Astrocyte (in vitro differentiated cells and primary cell): ENCODE results near the gene F2. TPM values are rescaled to one million over a fixed set of nuclear protein-coding genes. Genes with fewer than 3 reads are reported as not detected.

ENCODE experiments used
- DNase-seq: peaks from one replicate; pipeline ENCODE4 v3.0.0-alpha.2; 2010; ENCODE audit warnings: low read depth
- FAIRE-seq: peaks from 2 replicates; lab custom pipeline; 2011; peaks lifted over from hg19 to GRCh38; lab: Jason Lieb, UNC
- H2AFZ ChIP-seq: 2 replicates; pipeline ENCODE4 v1.6.0; 2012; ENCODE audit warnings: low read depth, low read length, inconsistent platforms
- H3K27ac ChIP-seq: 2 replicates; pipeline ENCODE4 v1.5.1; 2011; ENCODE audit warnings: low read depth, low read length, inconsistent platforms
- H3K27me3 ChIP-seq: 2 replicates; pipeline ENCODE4 v1.6.0; 2011; ENCODE audit warnings: low read length, inconsistent platforms; ENCODE audit not compliant: insufficient read depth
- H3K36me3 ChIP-seq: 2 replicates; pipeline ENCODE4 v1.5.1; 2011; ENCODE audit warnings: low read length, inconsistent platforms; ENCODE audit not compliant: insufficient read depth
- H3K4me1 ChIP-seq: 2 replicates; pipeline ENCODE4 v1.5.1; 2011; ENCODE audit warnings: low read length, inconsistent platforms; ENCODE audit not compliant: insufficient read depth
- H3K4me2 ChIP-seq: 2 replicates; pipeline ENCODE4 v1.6.0; 2012; ENCODE audit warnings: low read length, inconsistent platforms
- H3K4me3 ChIP-seq: 2 replicates; pipeline ENCODE4 v1.5.1; 2011; ENCODE audit warnings: low read depth, mild to moderate bottlenecking, low read length, inconsistent platforms; ENCODE audit not compliant: insufficient read depth
- H3K79me2 ChIP-seq: 2 replicates; pipeline ENCODE4 v1.6.0; 2012; ENCODE audit warnings: mild to moderate bottlenecking, low read length, inconsistent platforms; ENCODE audit not compliant: insufficient read depth
- H3K9ac ChIP-seq: 2 replicates; pipeline ENCODE4 v1.6.0; 2012; ENCODE audit warnings: mild to moderate bottlenecking, low read length, inconsistent platforms
- H3K9me3 ChIP-seq: 2 replicates; pipeline ENCODE4 v1.5.1; 2012; ENCODE audit warnings: low read depth, mild to moderate bottlenecking, low read length, inconsistent platforms; ENCODE audit not compliant: insufficient read depth
- H4K20me1 ChIP-seq: 2 replicates; pipeline ENCODE4 v1.6.0; 2012; ENCODE audit warnings: low read length, inconsistent platforms; ENCODE audit not compliant: insufficient read depth
- H3K27ac Mint-ChIP-seq: one replicate; pipeline ENCODE4 v1.8.0; 2021; ENCODE audit warnings: mild to moderate bottlenecking, mixed read lengths; ENCODE audit not compliant: unreplicated experiment
- H3K27me3 Mint-ChIP-seq: one replicate; pipeline ENCODE4 v1.8.0; 2021; ENCODE audit warnings: low read depth, mixed read lengths; ENCODE audit not compliant: unreplicated experiment
- H3K36me3 Mint-ChIP-seq: one replicate; pipeline ENCODE4 v1.8.0; 2021; ENCODE audit warnings: low read depth, mixed read lengths; ENCODE audit not compliant: unreplicated experiment
- H3K4me1 Mint-ChIP-seq: one replicate; pipeline ENCODE4 v1.8.0; 2021; ENCODE audit warnings: low read depth, mixed read lengths; ENCODE audit not compliant: unreplicated experiment
- H3K4me3 Mint-ChIP-seq: one replicate; pipeline ENCODE4 v1.8.0; 2021; ENCODE audit warnings: mild to moderate bottlenecking, moderate library complexity, mixed read lengths; ENCODE audit not compliant: unreplicated experiment
- H3K9me3 Mint-ChIP-seq: one replicate; pipeline ENCODE4 v1.8.0; 2021; ENCODE audit warnings: mild to moderate bottlenecking, mixed read lengths; ENCODE audit not compliant: unreplicated experiment
- CTCF ChIP-seq: IDR thresholded peaks from 2 replicates; pipeline ENCODE4 v1.5.1; 2011; ENCODE audit warnings: low read depth, mild to moderate bottlenecking, inconsistent platforms, low read length, moderate library complexity; ENCODE audit not compliant: insufficient read depth
- EZH2 ChIP-seq: IDR thresholded peaks from 2 replicates; pipeline ENCODE4 v1.6.1; 2012; ENCODE audit warnings: mild to moderate bottlenecking, low read length, inconsistent platforms; ENCODE audit not compliant: insufficient read depth
- total RNA-seq: library from RNA; stranded (reverse); gene quantifications from 2 replicates; pipeline ENCODE4 v1.2.1, GENCODE V29; 2021

Gene F2
- total RNA-seq, 1 donor from 2014 or later, result 0.57 TPM

GRCh38 chr11:46679241-46680163 lies 39.5 kb upstream of the F2 start:
- no peak overlapping the region for H3K4me2 ChIP-seq
- H3K36me3 ChIP-seq, result peaks cover 22% of the 10 kb centered on the region
- FAIRE-seq, result no peak

GRCh38 chr11:46680164-46680760 lies 38.8 kb upstream of the F2 start:
- peaks cover 17% of the 10 kb centered on the region for H3K36me3 Mint-ChIP-seq
- H3K27ac ChIP-seq, result no peak overlapping the region
- peaks cover 22% of the 10 kb centered on the region for H3K36me3 ChIP-seq
- H3K9me3 Mint-ChIP-seq, result no peaks in the 10 kb centered on the region
- no peak overlapping the region for H3K27ac Mint-ChIP-seq
- peaks cover 15% of the 10 kb centered on the region for H3K4me1 Mint-ChIP-seq
- no peaks in the 10 kb centered on the region for H3K27me3 ChIP-seq
- no peak overlapping the region for H3K4me2 ChIP-seq
- FAIRE-seq (no peak), DNase-seq (no peak)
- no peak for TF ChIP-seq EZH2
- no peak for TF ChIP-seq CTCF
- peaks cover 13% of the 10 kb centered on the region for H3K4me1 ChIP-seq
- peaks cover 6% of the 10 kb centered on the region for H3K79me2 ChIP-seq
- no peaks in the 10 kb centered on the region for H3K27me3 Mint-ChIP-seq
- H3K4me3 Mint-ChIP-seq, result no peak overlapping the region
- H3K9ac ChIP-seq, result no peak overlapping the region
- H2AFZ ChIP-seq, result no peak overlapping the region
- H4K20me1 ChIP-seq, result peaks cover 16% of the 10 kb centered on the region
- no peak overlapping the region for H3K4me3 ChIP-seq
- H3K9me3 ChIP-seq, result no peaks in the 10 kb centered on the region

More at GRCh38 chr11:46679241-46680163, 39.5 kb upstream of the F2 start:
- Mint-ChIP-seq H3K27me3 (no peaks in the 10 kb centered on the region), H3K27ac (no peak overlapping the region), H3K9me3 (no peaks in the 10 kb centered on the region), H3K36me3 (peaks cover 18% of the 10 kb centered on the region), H3K4me3 (no peak overlapping the region), H3K4me1 (peaks cover 20% of the 10 kb centered on the region)
- H3K9ac ChIP-seq, result no peak overlapping the region
- no peak overlapping the region for H3K27ac ChIP-seq
- DNase-seq, result no peak
- peaks cover 19% of the 10 kb centered on the region for H3K4me1 ChIP-seq
- H3K4me3 ChIP-seq, result no peak overlapping the region
- no peaks in the 10 kb centered on the region for H3K27me3 ChIP-seq
- peaks cover 16% of the 10 kb centered on the region for H4K20me1 ChIP-seq
- H2AFZ ChIP-seq, result no peak overlapping the region
- H3K79me2 ChIP-seq, result peaks cover 6% of the 10 kb centered on the region
- no peaks in the 10 kb centered on the region for H3K9me3 ChIP-seq
- TF ChIP-seq CTCF, result no peak
- TF ChIP-seq EZH2, result no peak
